ENCODE measurements around the gene RNU7-1.

Gene RNU7-1

DNA sequence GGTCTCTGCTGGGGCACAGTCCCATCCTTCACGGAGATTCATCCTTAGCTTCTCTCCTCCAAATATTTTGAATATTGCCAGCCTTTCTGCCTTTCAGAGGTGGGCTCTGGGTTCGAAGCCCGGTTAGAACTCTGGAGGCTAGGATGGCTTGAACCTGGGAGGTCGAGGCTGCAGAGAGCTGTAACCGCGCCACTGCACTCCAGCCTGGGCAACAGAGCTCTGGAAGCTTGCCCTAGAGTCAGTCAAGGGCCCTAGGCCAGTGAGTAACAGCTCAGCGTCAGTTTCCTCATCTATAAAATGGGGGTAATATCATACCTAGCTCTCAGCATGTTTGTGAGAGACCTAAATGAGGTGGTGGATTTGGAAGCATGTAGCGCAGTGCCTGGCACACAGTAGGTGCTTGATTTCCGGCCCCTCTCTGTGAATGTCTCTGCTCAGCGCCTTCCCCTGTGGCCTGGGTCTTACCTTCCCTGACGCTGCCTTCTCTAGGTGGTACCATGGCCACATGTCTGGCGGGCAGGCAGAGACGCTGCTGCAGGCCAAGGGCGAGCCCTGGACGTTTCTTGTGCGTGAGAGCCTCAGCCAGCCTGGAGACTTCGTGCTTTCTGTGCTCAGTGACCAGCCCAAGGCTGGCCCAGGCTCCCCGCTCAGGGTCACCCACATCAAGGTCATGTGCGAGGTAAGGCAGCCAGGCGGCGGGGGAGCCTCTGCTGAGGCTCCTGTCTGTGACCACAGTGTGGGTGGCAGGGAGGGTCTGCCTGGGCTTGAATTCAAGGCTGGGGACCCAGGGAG is 10.9 kb downstream of the RNU7-1 start:
- DNase-seq = no peak

DNA sequence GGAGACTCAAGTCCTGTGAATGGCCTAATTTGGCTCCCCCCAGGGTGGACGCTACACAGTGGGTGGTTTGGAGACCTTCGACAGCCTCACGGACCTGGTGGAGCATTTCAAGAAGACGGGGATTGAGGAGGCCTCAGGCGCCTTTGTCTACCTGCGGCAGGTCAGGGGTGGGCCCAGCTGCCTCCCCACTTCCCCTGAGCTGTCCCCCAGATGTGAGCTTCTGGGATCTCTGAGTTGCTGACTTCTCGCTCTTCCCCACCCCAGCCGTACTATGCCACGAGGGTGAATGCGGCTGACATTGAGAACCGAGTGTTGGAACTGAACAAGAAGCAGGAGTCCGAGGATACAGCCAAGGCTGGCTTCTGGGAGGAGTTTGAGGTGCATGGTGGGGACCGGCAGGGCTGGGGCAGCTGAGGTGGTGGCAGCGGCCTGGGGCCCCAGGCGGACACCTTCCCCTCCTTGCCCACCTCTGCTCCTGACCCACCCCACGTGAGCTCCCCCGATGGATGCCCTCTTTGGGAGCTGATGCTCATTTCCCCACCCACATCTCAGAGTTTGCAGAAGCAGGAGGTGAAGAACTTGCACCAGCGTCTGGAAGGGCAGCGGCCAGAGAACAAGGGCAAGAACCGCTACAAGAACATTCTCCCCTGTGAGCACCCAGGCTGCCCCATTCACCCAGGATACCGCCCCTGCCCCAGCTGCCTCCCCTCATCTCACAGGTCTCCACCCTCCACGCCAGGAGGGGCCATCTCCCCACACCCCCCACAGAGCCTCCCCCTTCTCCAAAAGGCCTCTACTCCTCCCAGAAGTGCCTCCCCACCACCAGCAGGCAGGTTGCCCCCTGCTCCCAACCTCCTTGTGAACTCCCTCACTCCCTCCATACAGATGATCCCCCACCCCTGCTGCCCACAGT is 11.7 kb downstream of the RNU7-1 start:
- DNase-seq = no peak

DNA sequence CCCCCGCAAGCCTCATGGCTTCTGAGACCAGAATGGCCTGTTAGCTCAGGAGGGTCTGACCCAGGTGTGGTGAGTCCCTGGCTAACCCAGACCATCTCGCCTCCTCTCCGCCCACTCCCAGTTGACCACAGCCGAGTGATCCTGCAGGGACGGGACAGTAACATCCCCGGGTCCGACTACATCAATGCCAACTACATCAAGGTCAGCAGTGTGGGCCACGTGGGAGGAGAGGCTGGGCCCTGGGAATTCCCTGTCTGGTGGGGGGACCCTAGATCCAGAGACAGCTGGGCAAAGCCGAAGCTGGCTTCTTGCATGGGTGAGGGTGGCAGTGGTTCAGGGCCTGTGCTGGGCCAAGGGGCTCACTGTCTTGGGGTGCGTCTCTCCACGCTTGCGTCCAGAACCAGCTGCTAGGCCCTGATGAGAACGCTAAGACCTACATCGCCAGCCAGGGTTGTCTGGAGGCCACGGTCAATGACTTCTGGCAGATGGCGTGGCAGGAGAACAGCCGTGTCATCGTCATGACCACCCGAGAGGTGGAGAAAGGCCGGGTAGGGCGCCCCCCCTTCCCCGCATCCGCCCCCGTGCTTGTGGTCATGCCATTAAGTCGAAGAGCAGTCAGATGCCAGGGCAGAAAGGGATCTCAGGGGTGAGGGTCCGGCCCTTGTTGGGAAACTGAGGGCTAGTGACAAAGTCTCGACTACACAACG is 12.6 kb downstream of the RNU7-1 start:
- DNase-seq = no peak

DNA sequence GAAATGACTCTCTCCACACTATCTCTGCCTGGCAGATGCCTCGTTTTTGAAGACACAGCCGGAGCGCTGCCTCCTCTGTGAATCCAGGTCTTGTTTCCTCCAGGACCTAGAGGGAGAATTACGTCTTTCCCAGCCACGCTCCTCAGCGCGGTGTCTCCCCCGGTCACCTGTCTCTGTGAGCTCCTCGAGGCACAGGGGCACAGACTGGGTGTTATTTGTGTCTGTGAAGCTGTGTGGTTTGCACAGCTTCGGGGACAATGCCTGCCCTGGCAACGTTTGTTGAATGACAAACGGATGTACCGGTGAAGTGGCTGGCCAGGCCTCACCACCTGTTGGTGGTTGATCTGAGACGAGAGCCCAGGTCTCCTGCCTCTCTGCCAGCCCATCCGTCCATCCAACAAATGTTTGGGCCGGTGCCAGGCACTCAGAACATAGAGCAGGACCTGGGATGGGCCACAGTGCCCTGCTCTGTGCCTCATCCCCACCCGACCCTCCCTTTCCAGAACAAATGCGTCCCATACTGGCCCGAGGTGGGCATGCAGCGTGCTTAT is 13.6 kb downstream of the RNU7-1 start:
- DNase-seq = no peak

DNA sequence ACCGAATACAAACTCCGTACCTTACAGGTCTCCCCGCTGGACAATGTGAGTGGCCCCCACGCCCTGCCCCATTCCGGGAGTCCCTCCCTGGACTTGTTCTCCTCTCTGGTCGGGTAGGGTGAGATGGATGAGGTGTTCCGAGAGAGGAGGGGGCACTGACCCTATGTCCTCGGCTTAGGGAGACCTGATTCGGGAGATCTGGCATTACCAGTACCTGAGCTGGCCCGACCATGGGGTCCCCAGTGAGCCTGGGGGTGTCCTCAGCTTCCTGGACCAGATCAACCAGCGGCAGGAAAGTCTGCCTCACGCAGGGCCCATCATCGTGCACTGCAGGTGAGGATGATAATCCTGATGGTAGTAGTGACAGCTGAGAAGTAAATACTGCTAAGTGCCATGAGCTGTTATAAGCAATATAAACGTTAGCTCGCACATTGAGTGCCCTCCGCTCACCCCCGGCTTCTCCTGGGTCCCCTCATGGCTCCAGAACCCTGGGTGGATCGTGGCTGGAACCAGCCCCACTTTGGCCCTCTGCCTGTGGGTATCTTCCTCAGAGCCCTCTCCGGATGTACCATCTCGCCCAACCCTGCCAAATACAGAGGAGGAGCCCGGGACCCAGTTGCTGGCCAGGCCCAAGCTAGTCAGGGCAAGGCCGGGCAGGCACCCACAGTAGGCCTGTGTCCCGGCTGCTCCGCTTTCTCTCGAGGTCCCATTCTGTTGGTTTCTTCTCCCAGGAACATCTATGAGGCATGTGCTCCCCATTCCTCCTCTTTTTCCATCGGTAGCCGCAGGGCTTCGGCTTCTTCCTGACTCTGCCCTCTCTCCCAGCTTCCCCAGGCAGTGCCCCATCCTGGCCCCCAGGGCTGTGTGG is 14.4 kb downstream of the RNU7-1 start:
- no peak for DNase-seq

DNA sequence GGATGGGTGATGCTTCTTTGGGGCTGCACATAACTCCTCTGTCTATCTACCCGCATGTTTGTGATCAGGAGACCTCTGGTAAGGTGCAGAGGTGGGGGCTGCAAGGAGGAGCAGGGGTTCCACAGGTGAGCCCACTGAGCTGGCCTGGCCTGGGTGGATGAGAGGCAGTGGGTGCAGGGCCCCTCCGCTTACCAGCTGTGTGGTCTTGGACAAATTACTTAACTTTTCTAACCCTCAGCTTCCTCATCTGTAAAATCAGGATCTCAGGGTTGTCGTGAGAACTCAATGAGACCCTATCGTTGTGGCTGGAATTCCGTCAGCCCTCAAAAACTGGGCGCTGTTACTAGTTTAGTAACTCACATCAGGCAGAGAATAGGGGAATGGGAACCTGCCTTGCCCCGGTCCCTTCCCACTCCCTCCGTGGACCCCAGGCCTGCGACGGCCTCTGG is 15.0 kb downstream of the RNU7-1 start:
- DNase-seq = no peak

DNA sequence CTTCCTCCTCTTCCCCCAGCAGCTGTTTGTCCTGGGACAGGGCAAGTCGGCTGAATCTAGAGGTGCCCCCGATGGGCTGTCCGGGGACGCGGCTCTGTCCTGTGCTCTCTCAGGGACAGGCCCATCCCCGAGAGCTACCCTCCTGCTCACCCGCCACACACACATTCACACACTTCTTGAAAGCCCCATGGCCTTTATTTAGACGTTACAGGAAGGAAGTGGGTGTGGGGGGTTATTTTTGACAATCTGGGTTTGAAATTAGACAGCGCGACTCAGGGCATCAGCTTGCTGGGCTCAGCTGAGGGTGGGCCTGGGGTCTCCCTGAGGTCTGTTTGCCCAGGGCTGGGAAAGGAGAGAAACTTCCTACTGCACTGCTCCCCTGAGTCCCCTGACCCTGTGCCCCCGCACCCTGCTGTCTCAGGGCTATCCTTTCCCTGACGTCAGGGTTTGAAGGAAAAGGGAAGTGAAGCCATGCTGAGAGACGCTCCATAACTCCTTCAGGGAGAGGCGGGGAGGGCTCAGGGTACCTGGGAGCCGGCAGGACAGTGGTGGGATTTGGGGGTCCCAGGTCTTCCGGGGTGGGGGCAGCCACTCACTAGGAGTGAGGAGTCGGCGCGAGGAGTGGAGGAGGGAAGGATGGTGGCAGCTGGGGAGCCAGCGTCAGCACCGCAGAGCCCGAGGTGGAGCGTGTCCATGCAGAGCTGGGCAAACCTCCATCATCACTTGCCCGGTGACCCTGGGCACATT is 15.6 kb downstream of the RNU7-1 start:
- peak; percentile 84 for DNase-seq

DNA sequence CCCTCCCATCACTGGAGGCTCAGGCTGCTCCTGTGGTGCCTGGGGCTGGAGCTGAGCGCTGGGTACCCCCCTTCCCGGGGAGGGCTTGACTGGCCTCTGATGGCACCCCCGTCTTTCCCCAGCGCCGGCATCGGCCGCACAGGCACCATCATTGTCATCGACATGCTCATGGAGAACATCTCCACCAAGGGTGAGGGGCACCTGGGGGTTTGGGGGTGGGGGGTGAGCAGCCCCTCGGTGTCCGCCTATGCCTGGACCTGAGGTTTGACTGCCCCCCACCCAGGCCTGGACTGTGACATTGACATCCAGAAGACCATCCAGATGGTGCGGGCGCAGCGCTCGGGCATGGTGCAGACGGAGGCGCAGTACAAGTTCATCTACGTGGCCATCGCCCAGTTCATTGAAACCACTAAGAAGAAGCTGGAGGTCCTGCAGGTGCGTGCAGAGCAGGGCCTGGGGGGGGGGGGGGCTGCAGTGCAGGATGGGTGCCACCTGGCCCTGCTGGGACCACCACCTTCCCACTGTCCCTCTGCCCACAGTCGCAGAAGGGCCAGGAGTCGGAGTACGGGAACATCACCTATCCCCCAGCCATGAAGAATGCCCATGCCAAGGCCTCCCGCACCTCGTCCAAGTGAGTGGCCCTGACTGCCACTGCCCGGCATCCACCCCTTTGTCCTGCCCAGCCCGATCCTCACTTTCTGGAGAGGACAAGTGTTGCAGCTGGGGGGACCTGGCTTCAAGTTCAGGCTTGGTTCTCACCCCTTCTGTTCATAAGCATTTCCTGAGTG is 16.4 kb downstream of the RNU7-1 start:
- DNase-seq = no peak

DNA sequence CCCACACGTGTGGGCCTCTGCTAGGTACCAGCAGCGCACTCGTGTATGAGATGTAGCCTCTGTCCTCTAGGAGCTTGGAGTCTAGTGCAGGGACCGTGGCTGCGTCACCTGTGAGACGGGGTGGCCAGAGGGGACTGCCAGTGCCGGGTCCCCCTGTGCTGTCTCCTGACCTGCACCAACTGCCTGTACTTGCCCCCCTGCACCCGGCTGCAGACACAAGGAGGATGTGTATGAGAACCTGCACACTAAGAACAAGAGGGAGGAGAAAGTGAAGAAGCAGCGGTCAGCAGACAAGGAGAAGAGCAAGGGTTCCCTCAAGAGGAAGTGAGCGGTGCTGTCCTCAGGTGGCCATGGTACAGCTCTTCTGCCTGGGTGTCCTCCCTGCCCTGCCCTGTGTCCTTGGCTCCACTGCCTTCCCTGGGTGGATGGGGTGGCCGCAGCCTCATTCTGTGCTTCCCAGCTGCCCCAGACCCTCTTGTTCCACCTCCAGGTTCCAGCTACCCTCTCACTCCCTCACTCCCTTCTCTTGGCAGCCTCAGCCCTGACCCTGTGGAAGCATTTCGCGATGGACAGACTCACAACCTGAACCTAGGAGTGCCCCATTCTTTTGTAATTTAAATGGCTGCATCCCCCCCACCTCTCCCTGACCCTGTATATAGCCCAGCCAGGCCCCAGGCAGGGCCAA is 17.1 kb downstream of the RNU7-1 start:
- DNase-seq = peak; percentile 80

DNA sequence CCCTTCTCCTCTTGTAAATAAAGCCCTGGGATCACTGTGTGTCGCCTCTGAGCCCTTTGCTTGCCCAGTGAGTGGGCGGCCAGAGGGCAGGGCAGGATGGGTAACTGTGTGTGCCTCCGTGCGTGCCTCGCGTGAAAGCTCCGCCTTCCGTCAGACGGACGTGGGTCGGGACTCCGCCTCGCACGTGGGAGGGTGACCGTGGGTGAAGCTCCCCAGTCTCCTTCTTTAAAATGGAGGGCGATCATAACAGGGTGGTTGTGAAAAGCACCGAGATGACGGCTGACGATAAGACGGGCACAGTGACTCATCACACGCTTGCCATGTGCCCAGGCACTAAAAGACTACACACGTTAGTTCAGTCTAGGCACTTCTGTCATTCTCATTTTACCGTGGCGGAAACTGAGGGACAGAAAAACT is 17.7 kb downstream of the RNU7-1 start:
- DNase-seq = no peak

DNA sequence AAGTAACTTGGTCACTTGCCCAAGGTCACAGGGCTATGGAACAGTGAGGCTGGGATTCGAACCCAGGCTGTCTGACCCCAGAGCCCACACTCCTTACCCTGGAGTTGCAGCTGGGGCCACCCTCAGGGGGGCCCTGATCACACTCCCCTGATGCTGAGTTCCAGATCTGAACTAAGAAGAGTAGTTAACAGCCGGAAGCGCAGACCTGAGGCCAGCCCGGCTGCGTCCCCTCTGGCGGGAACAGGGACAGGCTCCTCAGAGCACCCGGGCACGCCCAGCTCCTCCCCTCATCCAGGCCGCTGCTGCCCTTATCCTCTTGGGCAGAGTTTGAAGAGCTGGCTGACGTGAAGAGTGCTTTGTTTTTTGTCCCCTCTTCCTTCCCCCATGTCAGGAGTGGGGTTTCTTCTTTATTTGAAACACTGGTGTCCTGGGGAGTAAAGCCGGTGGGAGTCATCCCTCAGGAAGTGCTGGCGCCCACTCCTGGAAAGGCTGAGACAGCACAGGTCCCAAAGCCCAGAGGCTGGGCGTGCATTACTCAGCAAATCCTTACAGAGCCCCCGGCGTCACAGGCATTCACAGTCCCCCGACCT is 18.2 kb downstream of the RNU7-1 start:
- DNase-seq = peak; percentile 73

DNA sequence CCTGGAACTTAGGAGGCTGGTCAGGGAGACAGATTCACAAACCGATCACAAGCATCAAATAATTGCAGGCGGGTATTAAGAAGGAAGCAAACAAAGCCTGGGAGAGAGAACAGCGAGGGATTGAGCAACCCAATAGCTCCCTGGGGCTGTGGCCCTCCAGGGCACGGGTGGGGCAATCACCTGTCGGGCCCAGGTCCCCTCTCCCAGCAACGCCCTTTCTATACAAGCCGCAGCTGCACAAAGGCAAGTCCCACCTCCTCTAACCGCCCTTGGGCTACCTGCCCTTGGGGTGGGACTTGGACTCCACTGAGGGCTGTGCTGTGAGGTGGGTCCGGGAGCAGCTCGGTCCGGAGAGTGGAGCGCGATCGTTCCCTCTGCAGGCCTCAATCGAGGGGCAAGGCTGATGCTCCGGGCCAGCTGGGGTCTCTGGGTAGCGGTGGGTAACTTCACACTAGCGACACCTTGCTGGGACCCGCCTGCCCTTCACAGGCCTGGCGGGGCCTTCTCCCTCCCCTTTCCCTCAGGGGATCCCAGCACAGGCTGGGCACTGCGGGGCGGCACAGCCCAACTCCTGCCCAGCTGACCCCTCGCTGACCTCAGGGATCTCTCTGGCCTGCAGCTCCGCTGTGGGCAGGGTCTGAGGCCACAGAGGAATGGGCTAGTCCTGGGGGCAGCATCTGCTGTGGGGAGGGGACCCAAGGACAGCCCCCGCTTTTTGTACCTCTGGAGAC is 18.8 kb downstream of the RNU7-1 start:
- DNase-seq = no peak

DNA sequence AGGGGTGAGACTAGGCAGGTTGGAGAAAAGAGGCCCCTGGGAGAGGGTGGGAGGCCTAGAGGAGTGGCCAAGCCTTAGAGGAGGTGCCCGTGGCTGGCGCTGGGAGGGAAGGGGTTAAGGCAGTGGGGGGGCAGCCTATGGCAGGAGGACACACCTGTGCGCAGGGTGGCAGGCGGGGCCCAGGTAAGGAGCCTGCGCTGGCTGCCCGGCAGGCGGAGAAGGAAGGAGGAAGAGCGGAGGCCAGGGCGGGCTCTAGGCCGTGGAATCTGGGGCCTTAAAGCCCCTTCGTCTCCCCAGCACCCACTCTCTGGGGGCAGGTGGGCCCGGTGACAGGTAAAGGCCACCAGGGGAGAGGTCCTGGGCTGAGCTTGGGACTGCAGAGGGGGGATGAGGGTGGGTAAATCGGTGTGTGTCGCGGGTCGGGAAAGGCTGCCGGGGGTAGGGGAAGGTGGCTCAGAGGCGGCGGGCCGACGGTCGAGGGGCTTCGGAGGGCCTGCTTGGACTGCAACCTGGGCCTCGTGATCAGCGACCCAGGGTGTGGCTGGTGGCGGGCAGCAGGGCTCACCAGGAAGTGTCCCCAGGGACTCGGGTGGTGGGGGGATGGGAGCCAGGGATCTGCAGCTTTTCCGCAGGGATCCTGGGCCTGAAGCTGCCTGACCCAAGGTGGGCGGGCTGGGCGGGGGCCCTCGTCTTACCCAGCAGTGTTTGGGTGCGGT is 19.6 kb downstream of the RNU7-1 start:
- no peak for DNase-seq

DNA sequence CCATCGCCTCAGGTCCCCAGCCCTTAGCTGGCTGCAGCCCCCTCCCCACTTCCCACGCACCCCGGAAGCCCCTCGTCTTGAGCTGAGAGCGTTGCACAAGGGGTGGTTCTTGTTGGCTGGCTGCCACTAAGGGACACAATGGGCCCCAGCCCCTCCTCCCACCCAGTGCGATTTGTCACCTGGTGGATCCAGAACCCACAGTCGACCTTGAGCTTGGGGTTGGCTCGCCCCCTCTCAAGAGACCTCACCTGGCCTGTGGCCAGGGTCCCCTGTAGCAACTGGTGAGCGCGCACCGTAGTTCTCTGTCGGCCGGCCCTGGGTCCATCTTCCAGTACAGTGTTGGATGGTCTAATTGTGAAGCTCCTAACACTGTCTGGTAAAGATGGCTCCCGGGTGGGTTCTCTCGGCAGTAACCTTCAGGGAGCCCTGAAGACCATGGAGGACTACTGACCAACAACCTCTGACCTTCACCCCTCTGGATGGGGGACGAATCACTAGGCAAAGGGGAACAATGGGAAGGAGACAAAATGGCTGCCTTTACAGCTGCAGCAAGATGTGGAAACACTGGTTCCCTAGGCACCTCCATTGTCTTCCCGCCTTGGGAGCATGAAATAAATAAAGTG is 20.3 kb downstream of the RNU7-1 start:
- DNase-seq = no peak

DNA sequence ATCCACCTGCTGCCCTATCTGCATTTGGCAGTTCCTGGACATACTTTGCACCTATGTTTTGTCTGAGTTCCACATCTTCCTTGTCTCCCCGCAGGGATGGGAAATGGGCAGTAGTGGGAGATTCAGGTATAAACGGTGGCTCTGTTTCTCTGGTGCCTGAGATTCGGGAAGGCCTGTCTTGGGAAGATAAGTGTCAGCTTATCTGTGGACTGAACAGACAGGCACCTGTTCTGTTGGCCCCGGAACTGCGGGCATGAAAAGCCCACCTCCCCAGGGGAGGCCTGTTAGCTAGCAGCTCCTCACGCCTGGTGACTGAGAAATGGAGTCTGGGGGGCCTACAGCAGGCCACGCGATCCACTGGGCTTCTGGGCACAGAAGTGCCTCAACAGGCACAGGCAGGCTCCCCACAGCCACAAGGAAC is 21.0 kb downstream of the RNU7-1 start:
- DNase-seq = no peak

DNA sequence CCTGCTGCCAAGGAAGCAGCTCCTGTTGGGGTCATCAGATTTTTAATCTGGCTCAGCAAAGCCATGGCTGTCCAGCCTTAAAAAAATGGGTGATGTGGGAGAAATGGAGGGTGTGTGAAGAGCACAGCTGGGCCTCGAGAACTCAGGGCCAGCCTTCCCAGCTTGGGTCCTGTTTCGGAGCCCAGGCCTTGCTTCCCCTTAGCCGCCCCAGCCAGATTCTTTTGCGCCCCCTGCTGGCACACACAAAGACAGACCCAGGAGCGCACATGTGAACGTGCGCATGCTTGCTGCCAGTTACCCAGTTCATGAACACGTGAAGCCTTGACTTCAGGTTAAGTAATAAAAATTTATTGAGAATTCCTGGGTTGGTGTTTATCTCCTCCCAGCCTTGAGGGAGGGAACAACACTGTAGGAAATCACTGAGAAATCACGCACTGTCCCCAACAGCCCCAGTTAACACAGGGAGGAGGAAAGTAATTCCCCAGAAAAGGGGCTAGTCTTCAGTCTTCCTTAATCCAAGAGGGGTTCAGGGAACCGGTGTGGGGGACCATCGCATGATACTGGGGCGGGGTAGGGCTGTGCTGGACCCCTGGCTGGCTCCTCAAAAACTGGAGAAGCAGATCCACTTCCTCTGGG is 21.5 kb downstream of the RNU7-1 start:
- peak; percentile 90 for DNase-seq

DNA sequence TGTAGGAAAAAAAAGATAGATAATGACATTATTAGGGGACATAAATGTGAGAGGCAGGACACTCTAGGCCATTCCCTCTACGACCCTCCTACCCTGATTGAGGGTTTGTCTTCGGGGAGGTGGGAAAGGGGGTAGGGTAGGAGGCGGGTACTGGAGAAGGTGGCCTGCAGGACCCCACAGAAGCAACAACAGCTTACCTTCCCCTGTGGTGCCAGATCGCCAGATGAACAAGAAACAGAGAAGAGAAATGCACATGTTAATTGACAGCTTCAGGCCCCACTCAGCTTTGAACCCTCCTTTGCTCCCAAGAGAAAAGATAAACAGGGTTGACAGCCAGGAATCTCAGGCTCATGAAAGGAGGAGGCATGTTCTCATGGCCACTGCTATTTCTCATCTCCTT is 22.1 kb downstream of the RNU7-1 start:
- no peak for DNase-seq
